Measurements from ENCODE around the gene KIRREL3. TPM values are rescaled to one million over a fixed set of nuclear protein-coding genes. Genes with fewer than 3 reads are reported as not detected.

KIRREL3 gene
- total RNA-seq, 1 experiment from 2014 or later = 2.2 TPM

DNA sequence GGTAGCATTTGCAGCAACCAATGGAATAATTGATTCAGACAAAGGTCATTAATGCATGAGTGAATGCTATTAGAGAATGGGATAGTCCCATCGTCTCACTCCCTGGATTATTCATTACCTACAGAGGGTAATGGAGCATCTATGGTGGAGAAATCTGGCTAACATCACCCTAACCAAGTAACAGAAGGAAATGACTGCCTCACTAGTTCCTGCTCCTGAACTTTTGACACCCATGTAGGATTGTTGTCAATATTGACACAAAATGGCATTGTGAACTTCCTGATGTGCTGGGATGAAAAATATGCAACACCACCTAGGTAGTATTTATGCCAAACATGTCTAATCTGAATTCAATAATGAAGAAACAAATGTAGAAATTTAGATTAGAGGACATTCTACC is 44.0 kb upstream of the KIRREL3 start:
- ChIA-PET POLR2A (ENCODE audit: unreplicated experiment) (no interaction called here), CTCF (no interaction called here)
- Histone ChIP-seq H3K27me3 (ENCODE audit: insufficient read depth, low read depth) (peaks cover 37% of the 10 kb centered on the region; the same call in 1 of the 2 replicates), H3K4me3 (no peak overlapping the region), H3K79me2 (ENCODE audit: low read depth) (no peaks in the 10 kb centered on the region), H4K20me1 (ENCODE audit: insufficient read depth) (no peaks in the 10 kb centered on the region), H3K9me2 (ENCODE audit: insufficient read depth) (no peaks in the 10 kb centered on the region), H3K27ac (no peak overlapping the region), H2AFZ (no peak overlapping the region), H3K4me2 (no peak overlapping the region), H3K9me3 (ENCODE audit: insufficient read depth, low read depth) (no peaks in the 10 kb centered on the region), H3K4me1 (replicated peaks; ENCODE audit: insufficient read depth) (no peaks in the 10 kb centered on the region), H3F3A (ENCODE audit: insufficient read depth, low read depth) (no peaks in the 10 kb centered on the region), H3K36me3 (ENCODE audit: low read depth) (no peaks in the 10 kb centered on the region)
- DNase-seq = no peak
- TF ChIP-seq, protein P1, sequence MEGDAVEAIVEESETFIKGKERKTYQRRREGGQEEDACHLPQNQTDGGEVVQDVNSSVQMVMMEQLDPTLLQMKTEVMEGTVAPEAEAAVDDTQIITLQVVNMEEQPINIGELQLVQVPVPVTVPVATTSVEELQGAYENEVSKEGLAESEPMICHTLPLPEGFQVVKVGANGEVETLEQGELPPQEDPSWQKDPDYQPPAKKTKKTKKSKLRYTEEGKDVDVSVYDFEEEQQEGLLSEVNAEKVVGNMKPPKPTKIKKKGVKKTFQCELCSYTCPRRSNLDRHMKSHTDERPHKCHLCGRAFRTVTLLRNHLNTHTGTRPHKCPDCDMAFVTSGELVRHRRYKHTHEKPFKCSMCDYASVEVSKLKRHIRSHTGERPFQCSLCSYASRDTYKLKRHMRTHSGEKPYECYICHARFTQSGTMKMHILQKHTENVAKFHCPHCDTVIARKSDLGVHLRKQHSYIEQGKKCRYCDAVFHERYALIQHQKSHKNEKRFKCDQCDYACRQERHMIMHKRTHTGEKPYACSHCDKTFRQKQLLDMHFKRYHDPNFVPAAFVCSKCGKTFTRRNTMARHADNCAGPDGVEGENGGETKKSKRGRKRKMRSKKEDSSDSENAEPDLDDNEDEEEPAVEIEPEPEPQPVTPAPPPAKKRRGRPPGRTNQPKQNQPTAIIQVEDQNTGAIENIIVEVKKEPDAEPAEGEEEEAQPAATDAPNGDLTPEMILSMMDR (conservative IDR thresholded peaks at IDR 0.05) = no peak
- no peak for TF ChIP-seq EZH2 (IDR thresholded peaks at IDR 0.05; ENCODE audit: low read depth)
- no TSS peak for BruUV-seq (replicated peaks)
- intact Hi-C loops (cut with micrococcal nuclease; ENCODE audit: unreplicated experiment) = no loop called here

DNA sequence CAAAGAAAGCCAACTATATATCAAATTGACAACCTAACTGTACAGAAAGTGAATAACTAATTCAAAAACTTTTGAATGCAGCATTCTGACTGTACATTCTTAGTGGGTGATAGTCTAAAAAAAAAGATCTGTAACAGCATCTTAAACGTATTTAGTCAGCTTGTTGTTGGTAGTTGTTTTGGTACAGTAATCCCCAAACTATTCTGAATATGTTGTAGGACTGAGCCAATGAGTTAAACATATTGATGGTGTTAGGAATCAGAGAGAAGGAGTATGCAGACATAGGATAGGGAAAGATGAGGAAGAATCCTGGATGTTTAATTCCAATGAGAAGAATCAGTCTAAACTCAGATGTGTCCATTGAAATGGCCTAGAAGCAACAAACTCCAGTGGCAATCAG is 41.9 kb upstream of the KIRREL3 start:
- no peak for DNase-seq
- no peak overlapping the region for H2AFZ ChIP-seq
- no TSS peak for BruUV-seq (replicated peaks)

DNA sequence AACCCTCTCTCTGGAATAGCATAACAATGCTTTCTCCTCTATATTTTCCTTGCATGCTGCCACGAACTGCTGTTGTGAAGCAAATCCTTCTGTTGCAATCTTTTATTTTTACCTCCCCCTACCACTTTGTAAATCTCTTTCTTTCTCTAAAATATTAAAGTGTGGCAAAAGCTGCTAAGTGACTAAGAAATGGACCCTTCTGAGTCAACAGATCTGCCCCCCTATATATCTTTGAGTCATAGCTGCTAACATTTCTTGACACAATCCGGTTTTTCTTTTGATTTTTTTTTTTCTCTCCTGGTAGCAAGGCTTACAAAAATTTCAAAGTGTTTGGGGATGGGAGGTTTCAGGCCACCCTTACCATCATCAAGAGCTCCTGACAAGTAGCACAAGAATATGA is 39.0 kb upstream of the KIRREL3 start:
- Histone ChIP-seq H3K9me3 (ENCODE audit: insufficient read depth, low read depth) (no peaks in the 10 kb centered on the region), H3K4me2 (no peak overlapping the region), H4K20me1 (ENCODE audit: insufficient read depth) (no peaks in the 10 kb centered on the region), H3K79me2 (ENCODE audit: low read depth) (no peaks in the 10 kb centered on the region), H2AFZ (no peak overlapping the region), H3K4me1 (replicated peaks; ENCODE audit: insufficient read depth) (no peaks in the 10 kb centered on the region), H3K4me3 (no peak overlapping the region), H3K9me2 (ENCODE audit: insufficient read depth) (no peaks in the 10 kb centered on the region), H3K27ac (no peak overlapping the region), H3K36me3 (ENCODE audit: low read depth) (no peaks in the 10 kb centered on the region), H3K27me3 (ENCODE audit: insufficient read depth, low read depth) (peaks cover 31% of the 10 kb centered on the region; the same call in 1 of the 2 replicates), H3F3A (ENCODE audit: insufficient read depth, low read depth) (no peaks in the 10 kb centered on the region)
- DNase-seq = no peak
- no TSS peak for BruUV-seq (replicated peaks)
- intact Hi-C loops (cut with micrococcal nuclease; ENCODE audit: unreplicated experiment) = no loop called here
- POLR2A ChIA-PET (ENCODE audit: unreplicated experiment) = no interaction called here
- CTCF ChIA-PET = no interaction called here
- TF ChIP-seq EZH2 (IDR thresholded peaks at IDR 0.05; ENCODE audit: low read depth) = no peak
- TF ChIP-seq, protein P1 (conservative IDR thresholded peaks at IDR 0.05) = no peak

More for the DNA sequence above, 41.9 kb upstream of the KIRREL3 start:
- Histone ChIP-seq H3F3A (ENCODE audit: insufficient read depth, low read depth) (no peaks in the 10 kb centered on the region), H3K27ac (no peak overlapping the region), H3K27me3 (ENCODE audit: insufficient read depth, low read depth) (peaks cover 37% of the 10 kb centered on the region; the same call in 1 of the 2 replicates), H4K20me1 (ENCODE audit: insufficient read depth) (no peaks in the 10 kb centered on the region), H3K4me2 (no peak overlapping the region), H3K4me3 (no peak overlapping the region), H3K79me2 (ENCODE audit: low read depth) (no peaks in the 10 kb centered on the region), H3K9me3 (ENCODE audit: insufficient read depth, low read depth) (no peaks in the 10 kb centered on the region), H3K4me1 (replicated peaks; ENCODE audit: insufficient read depth) (no peaks in the 10 kb centered on the region), H3K36me3 (ENCODE audit: low read depth) (no peaks in the 10 kb centered on the region), H3K9me2 (ENCODE audit: insufficient read depth) (no peaks in the 10 kb centered on the region)
- ChIA-PET POLR2A (ENCODE audit: unreplicated experiment) (no interaction called here), CTCF (no interaction called here)
- intact Hi-C loops (cut with micrococcal nuclease; ENCODE audit: unreplicated experiment) = no loop called here
- TF ChIP-seq, protein P1 (conservative IDR thresholded peaks at IDR 0.05) = no peak
- TF ChIP-seq EZH2 (IDR thresholded peaks at IDR 0.05; ENCODE audit: low read depth) = no peak
